H9 (cell line): ENCODE measurements around the gene MAD1L1. TPM values are rescaled to one million over a fixed set of nuclear protein-coding genes. Genes with fewer than 3 reads are reported as not detected.

Experiments used
- DNase-seq: peaks from one replicate; pipeline ENCODE4 v3.0.0-alpha.2; 2017
- H2AFZ ChIP-seq: one replicate; pipeline ENCODE4 v1.6.1; 2013; ENCODE audit warnings: mild to moderate bottlenecking, low read length, control low read depth, moderate library complexity
- H2AK5ac ChIP-seq: 2 replicates; pipeline ENCODE4 v1.6.1; 2013; ENCODE audit warnings: low read length, control low read depth, mixed read lengths; ENCODE audit not compliant: insufficient read length
- H2BK120ac ChIP-seq: one replicate; pipeline ENCODE4 v1.6.1; 2013; ENCODE audit warnings: low read depth, mild to moderate bottlenecking, low read length, control low read depth, inconsistent platforms; ENCODE audit not compliant: poor library complexity, severe bottlenecking
- H2BK12ac ChIP-seq: 2 replicates; pipeline ENCODE4 v1.6.1; 2013; ENCODE audit warnings: low read length, control low read depth, mixed read lengths, low read depth; ENCODE audit not compliant: insufficient read length
- H2BK15ac ChIP-seq: 2 replicates; pipeline ENCODE4 v1.6.1; 2013; ENCODE audit warnings: low read depth, low read length, control low read depth
- H2BK20ac ChIP-seq: one replicate; pipeline ENCODE4 v1.6.1; 2013; ENCODE audit warnings: low read depth, mild to moderate bottlenecking, low read length, control low read depth, inconsistent platforms; ENCODE audit not compliant: poor library complexity, severe bottlenecking
- H2BK5ac ChIP-seq: 2 replicates; pipeline ENCODE4 v1.6.1; 2013; ENCODE audit warnings: low read length, control low read depth, mixed read lengths; ENCODE audit not compliant: insufficient read length
- H3K14ac ChIP-seq: 2 replicates; pipeline ENCODE4 v1.6.1; 2013; ENCODE audit warnings: low read length, control low read depth; ENCODE audit not compliant: insufficient read depth
- H3K18ac ChIP-seq: 2 replicates; pipeline ENCODE4 v1.6.1; 2013; ENCODE audit warnings: low read depth, mild to moderate bottlenecking, mixed read lengths, low read length, control low read depth; ENCODE audit not compliant: insufficient read length
- H3K23ac ChIP-seq: 2 replicates; pipeline ENCODE4 v1.6.1; 2013; ENCODE audit warnings: low read length, control low read depth, mixed read lengths, low read depth; ENCODE audit not compliant: insufficient read length
- H3K23me2 ChIP-seq: 2 replicates; pipeline ENCODE4 v1.6.1; 2013; ENCODE audit warnings: low read depth, mild to moderate bottlenecking, mixed read lengths, low read length, control low read depth; ENCODE audit not compliant: insufficient read length, poor library complexity, severe bottlenecking
- H3K27ac ChIP-seq: 2 replicates; pipeline ENCODE4 v1.5.1; 2013; ENCODE audit warnings: low read length, control low read depth, mixed read lengths, low read depth; ENCODE audit not compliant: insufficient read length
- H3K27me3 ChIP-seq: 2 replicates; pipeline ENCODE4 v1.6.1; 2013; ENCODE audit warnings: low read length, control low read depth, inconsistent platforms; ENCODE audit not compliant: insufficient read depth
- H3K4ac ChIP-seq: 2 replicates; pipeline ENCODE4 v1.6.1; 2013; ENCODE audit warnings: low read depth, mild to moderate bottlenecking, control low read depth, inconsistent platforms, low read length, moderate library complexity
- H3K4me1 ChIP-seq: 2 replicates; pipeline ENCODE4 v1.6.1; 2013; ENCODE audit warnings: low read length, control low read depth, inconsistent platforms; ENCODE audit not compliant: insufficient read depth
- H3K4me2 ChIP-seq: 2 replicates; pipeline ENCODE4 v1.6.1; 2013; ENCODE audit warnings: low read length, control low read depth, mixed read lengths; ENCODE audit not compliant: insufficient read length, insufficient read depth
- H3K56ac ChIP-seq: 2 replicates; pipeline ENCODE4 v1.6.1; 2013; ENCODE audit warnings: low read depth, mild to moderate bottlenecking, mixed read lengths, low read length, control low read depth; ENCODE audit not compliant: insufficient read length
- H3K79me1 ChIP-seq: 2 replicates; pipeline ENCODE4 v1.6.1; 2013; ENCODE audit warnings: low read depth, mild to moderate bottlenecking, moderate library complexity, low read length, control low read depth, inconsistent platforms; ENCODE audit not compliant: insufficient read depth, poor library complexity, severe bottlenecking
- H3K79me2 ChIP-seq: 2 replicates; pipeline ENCODE4 v1.6.1; 2013; ENCODE audit warnings: low read length, control low read depth, inconsistent platforms; ENCODE audit not compliant: insufficient read depth
- H3K9ac ChIP-seq: 2 replicates; pipeline ENCODE4 v1.6.1; 2013; ENCODE audit warnings: low read length, control low read depth, mixed read lengths; ENCODE audit not compliant: insufficient read length; ENCODE audit errors: extremely low read depth
- H3K9me3 ChIP-seq: one replicate; pipeline ENCODE4 v1.6.1; 2013; ENCODE audit warnings: low read depth, low read length, inconsistent platforms; ENCODE audit not compliant: control insufficient read depth
- H3T11ph ChIP-seq: one replicate; pipeline ENCODE4 v1.6.1; 2013; ENCODE audit warnings: mild to moderate bottlenecking, low read length, control low read depth, inconsistent platforms
- H4K20me1 ChIP-seq: one replicate; pipeline ENCODE4 v1.6.1; 2013; ENCODE audit not compliant: control insufficient read depth, insufficient read length, insufficient read depth
- H4K5ac ChIP-seq: 2 replicates; pipeline ENCODE4 v1.6.1; 2013; ENCODE audit warnings: low read depth, mild to moderate bottlenecking, mixed read lengths, low read length, control low read depth; ENCODE audit not compliant: insufficient read length
- H4K8ac ChIP-seq: replicated peaks from 2 replicates; pipeline ENCODE4 v1.6.1; 2013; ENCODE audit warnings: low read length, control low read depth, mixed read lengths, low read depth; ENCODE audit not compliant: insufficient read length
- H4K91ac ChIP-seq: 2 replicates; pipeline ENCODE4 v1.6.1; 2013; ENCODE audit warnings: low read depth, mild to moderate bottlenecking, moderate library complexity, mixed read lengths, low read length, control low read depth; ENCODE audit not compliant: insufficient read length
- H3K27ac Mint-ChIP-seq, 3 experiments: 2 replicates in 2 of 3; 3 replicates in 1 of 3; pipeline ENCODE4 v1.8.0; 2020 to 2021; ENCODE audit warnings: mixed read lengths in 3 of 3, mild to moderate bottlenecking in 1 of 3, moderate library complexity in 1 of 3
- H3K27me3 Mint-ChIP-seq: 2 replicates; pipeline ENCODE4 v1.8.0; 2021; ENCODE audit warnings: low read depth, mild to moderate bottlenecking, moderate library complexity, mixed read lengths
- H3K36me3 Mint-ChIP-seq, 3 experiments: 2 replicates in 2 of 3; 3 replicates in 1 of 3; pipeline ENCODE4 v1.8.0; 2020 to 2021; ENCODE audit warnings: low read depth in 3 of 3, mixed read lengths in 3 of 3; ENCODE audit not compliant: insufficient read depth in 1 of 3
- H3K4me1 Mint-ChIP-seq, 2 experiments: 2 replicates each; pipeline ENCODE4 v1.8.0; 2020; ENCODE audit warnings: mixed read lengths in 2 of 2
- H3K4me3 Mint-ChIP-seq, 2 experiments: 2 replicates in 1 of 2; 3 replicates in 1 of 2; pipeline ENCODE4 v1.8.0; 2020 to 2021; ENCODE audit warnings: mild to moderate bottlenecking in 2 of 2, mixed read lengths in 2 of 2, moderate library complexity in 1 of 2
- H3K9me3 Mint-ChIP-seq, 2 experiments: 2 replicates in 1 of 2; 3 replicates in 1 of 2; pipeline ENCODE4 v1.8.0; 2020; ENCODE audit warnings: mild to moderate bottlenecking in 2 of 2, mixed read lengths in 2 of 2, moderate library complexity in 1 of 2
- WGBS: extraction: QIAGEN DNeasy Blood & Tissue Kit; methylation state at CpG from one replicate; pipeline ENCODE4 v1.1.7; 2013; ENCODE audit warnings: missing lambda C conversion rate, low lambda C conversion rate, mixed read lengths; ENCODE audit not compliant: insufficient read length; ENCODE audit errors: extremely low coverage; 5-methylcytosine and 5-hydroxymethylcytosine counted together
- total RNA-seq: library from RNA; stranded (reverse); gene quantifications from 2 replicates; pipeline ENCODE4 v1.2.1, GENCODE V29; 2021
- TF ChIP-seq, protein P1 (sequence below): fragments of 200-600 bp; sonication (generic); conservative IDR thresholded peaks from 3 replicates; pipeline ENCODE4 v1.8.0; 2021; ENCODE audit warnings: antibody characterized with exemption, mild to moderate bottlenecking

Gene MAD1L1
- total RNA-seq, 1 experiment from 2014 or later = 39.0 TPM

- no peak overlapping the region for H2BK15ac ChIP-seq
- no peak overlapping the region for H3K23ac ChIP-seq
- peak overlapping the region in 1 of 3 experiments; percentile 19; a peak in 1 of 7 replicates for H3K27ac Mint-ChIP-seq
- no peak overlapping the region for H4K91ac ChIP-seq
- no peaks in the 10 kb centered on the region for H3K27me3 Mint-ChIP-seq
- DNase-seq = no peak
- no peaks in the 10 kb centered on the region for H4K20me1 ChIP-seq
- no peak overlapping the region for H2BK5ac ChIP-seq
- no peak overlapping the region for H3K4me2 ChIP-seq
- no peaks in the 10 kb centered on the region for H3K9me3 ChIP-seq
- no peak overlapping the region for H3K56ac ChIP-seq
- TF ChIP-seq, protein P1, sequence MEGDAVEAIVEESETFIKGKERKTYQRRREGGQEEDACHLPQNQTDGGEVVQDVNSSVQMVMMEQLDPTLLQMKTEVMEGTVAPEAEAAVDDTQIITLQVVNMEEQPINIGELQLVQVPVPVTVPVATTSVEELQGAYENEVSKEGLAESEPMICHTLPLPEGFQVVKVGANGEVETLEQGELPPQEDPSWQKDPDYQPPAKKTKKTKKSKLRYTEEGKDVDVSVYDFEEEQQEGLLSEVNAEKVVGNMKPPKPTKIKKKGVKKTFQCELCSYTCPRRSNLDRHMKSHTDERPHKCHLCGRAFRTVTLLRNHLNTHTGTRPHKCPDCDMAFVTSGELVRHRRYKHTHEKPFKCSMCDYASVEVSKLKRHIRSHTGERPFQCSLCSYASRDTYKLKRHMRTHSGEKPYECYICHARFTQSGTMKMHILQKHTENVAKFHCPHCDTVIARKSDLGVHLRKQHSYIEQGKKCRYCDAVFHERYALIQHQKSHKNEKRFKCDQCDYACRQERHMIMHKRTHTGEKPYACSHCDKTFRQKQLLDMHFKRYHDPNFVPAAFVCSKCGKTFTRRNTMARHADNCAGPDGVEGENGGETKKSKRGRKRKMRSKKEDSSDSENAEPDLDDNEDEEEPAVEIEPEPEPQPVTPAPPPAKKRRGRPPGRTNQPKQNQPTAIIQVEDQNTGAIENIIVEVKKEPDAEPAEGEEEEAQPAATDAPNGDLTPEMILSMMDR = no peak
- no peaks in the 10 kb centered on the region for H3K79me1 ChIP-seq
- H2AK5ac ChIP-seq = no peak overlapping the region
- H3K4me1 ChIP-seq = no peaks in the 10 kb centered on the region
- no peak overlapping the region for H3K4ac ChIP-seq
- H3K79me2 ChIP-seq = no peaks in the 10 kb centered on the region
- H2AFZ ChIP-seq = no peak overlapping the region
- H3K9ac ChIP-seq = no peak overlapping the region
- no peak overlapping the region for H4K5ac ChIP-seq
- no CpG with 5 or more reads among the region's 9 CpGs for WGBS
- H3K4me1 Mint-ChIP-seq = peaks cover 11 to 12% of the 10 kb centered on the region in 2 experiments
- H2BK12ac ChIP-seq = no peak overlapping the region
- H3K27ac ChIP-seq = no peak overlapping the region
- H3T11ph ChIP-seq = no peak overlapping the region
- H3K18ac ChIP-seq = no peak overlapping the region
- no peaks in the 10 kb centered on the region for H3K27me3 ChIP-seq
- no peak overlapping the region for H2BK20ac ChIP-seq
- H3K36me3 Mint-ChIP-seq = no peaks in the 10 kb centered on the region
- H2BK120ac ChIP-seq = no peak overlapping the region
- H4K8ac ChIP-seq = no peak overlapping the region
- no peaks in the 10 kb centered on the region for H3K9me3 Mint-ChIP-seq
- H3K23me2 ChIP-seq = no peaks in the 10 kb centered on the region
- no peak overlapping the region for H3K14ac ChIP-seq
- H3K4me3 Mint-ChIP-seq = no peak overlapping the region
Observed at GRCh38 chr7:1862560-1862959, 370.2 kb downstream of the MAD1L1 start.
